ENCODE measurements around the gene CSNK1A1.
"Not testable (repeated sequence)": the region's sequence is repeated elsewhere in the genome, so short reads cannot be mapped to it uniquely, and the experiment has no call there.

Gene CSNK1A1

GRCh38 chr5:149551227-149552037 is at the start of gene CSNK1A1:
CSNK1A1 (minus strand) TSS chr5:149551439; CDS start chr5:149550964, 475 bp downstream.
- peak within 1 kb of the TSS; percentile 100 for H3K4me3 ChIP-seq (ENCODE audit: low read length)
- TF ChIP-seq CTCF (IDR thresholded peaks at IDR 0.05; ENCODE audit: insufficient read depth, low read depth, low read length, missing control alignments), result peak; percentile 95
- DNase-seq (ENCODE audit: low read depth), result peak; percentile 99

DNA sequence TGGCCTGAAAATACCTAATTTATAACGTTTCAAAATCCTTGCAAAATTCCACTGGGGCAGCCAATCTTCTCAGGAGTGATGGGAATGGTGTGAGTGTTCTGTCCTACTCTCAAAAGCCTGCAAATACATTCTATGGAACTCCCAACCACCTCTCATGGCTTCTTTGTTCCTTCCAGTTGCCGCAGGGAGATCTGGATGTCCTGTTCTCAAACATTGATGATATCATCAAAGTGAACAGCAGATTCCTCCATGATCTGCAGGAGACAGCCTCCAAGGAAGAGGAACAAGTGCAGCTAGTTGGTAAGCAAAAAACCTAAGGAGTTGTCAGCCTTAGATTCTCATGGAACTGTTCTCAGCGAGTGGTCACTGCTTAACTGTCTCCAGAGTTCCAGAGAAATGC is 49.7 kb upstream of the CSNK1A1 start:
- TF ChIP-seq CTCF (IDR thresholded peaks at IDR 0.05; ENCODE audit: insufficient read depth, low read depth, low read length, missing control alignments), result no peak
- H3K4me3 ChIP-seq (ENCODE audit: low read length), result no peak overlapping the region
- DNase-seq (ENCODE audit: low read depth), result no peak

DNA sequence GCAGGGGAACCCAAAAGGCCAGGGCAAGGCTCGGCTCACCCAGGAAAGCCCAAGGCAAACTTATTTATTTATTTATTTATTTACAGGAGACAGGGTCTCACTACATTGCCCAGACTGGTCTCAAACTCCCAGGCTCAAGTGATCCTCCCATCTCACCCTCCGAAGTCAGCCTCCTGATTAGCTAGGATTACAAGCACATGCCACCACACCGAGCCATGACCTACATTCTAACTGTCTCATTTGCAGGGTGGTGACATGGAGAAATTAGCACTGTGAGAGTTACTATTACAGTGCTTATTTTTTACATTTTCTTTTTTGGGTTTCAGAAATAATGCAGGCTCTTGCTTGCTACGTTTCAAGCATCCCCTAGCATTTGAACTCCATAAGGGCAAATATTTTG is 48.1 kb upstream of the CSNK1A1 start:
- no peak overlapping the region for H3K4me3 ChIP-seq (ENCODE audit: low read length)
- no peak for DNase-seq (ENCODE audit: low read depth)

GRCh38 chr5:149598966-149599365 is 47.7 kb upstream of the CSNK1A1 start:
- DNase-seq (ENCODE audit: low read depth), result no peak
- no peak overlapping the region for H3K4me3 ChIP-seq (ENCODE audit: low read length)
- TF ChIP-seq CTCF (IDR thresholded peaks at IDR 0.05; ENCODE audit: insufficient read depth, low read depth, low read length, missing control alignments), result no peak

More for the DNA sequence above, 48.1 kb upstream of the CSNK1A1 start:
- no peak for TF ChIP-seq CTCF (IDR thresholded peaks at IDR 0.05; ENCODE audit: insufficient read depth, low read depth, low read length, missing control alignments)

DNA sequence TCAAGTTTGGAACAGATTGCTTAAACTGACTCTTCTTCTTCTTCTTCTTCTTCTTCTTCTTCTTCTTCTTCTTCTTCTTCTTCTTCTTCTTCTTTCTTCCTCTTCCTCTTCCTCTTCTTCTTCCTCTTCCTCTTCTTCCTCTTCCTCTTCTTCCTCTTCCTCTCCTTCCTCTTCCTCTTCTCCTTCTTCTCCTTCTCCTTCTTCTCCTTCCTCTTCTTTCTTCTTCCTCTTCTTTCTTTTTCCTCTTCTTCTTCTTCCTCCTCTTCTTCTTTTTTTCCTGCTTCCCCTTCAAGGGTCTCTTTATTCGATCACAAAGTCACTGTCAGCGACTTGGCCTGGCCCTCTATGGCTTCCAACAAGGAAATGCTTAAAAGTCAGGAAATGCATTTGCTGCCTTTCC is 47.0 kb upstream of the CSNK1A1 start:
- H3K4me3 ChIP-seq (ENCODE audit: low read length); DNase-seq (ENCODE audit: low read depth): not testable (repeated sequence)

DNA sequence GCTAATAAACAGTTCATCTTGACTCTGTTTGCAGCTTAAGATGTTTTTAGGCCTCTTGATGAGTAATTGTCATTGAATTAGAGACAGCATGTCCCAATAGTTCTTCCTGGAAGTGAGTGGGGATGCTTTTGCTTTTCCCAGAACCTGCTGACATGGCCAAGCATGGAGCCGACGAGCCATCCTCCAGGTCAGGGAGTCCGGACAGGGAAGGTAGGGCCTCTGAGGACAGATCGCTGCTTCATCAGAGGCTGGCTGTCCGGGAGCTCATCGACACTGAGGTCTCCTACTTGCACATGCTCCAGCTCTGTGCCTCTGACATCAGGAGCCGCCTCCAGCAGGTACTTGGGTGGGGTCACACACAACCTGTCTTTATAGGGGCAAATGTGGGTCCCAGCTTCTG is 46.4 kb upstream of the CSNK1A1 start:
- DNase-seq (ENCODE audit: low read depth), result no peak
- no peak for TF ChIP-seq CTCF (IDR thresholded peaks at IDR 0.05; ENCODE audit: insufficient read depth, low read depth, low read length, missing control alignments)

DNA sequence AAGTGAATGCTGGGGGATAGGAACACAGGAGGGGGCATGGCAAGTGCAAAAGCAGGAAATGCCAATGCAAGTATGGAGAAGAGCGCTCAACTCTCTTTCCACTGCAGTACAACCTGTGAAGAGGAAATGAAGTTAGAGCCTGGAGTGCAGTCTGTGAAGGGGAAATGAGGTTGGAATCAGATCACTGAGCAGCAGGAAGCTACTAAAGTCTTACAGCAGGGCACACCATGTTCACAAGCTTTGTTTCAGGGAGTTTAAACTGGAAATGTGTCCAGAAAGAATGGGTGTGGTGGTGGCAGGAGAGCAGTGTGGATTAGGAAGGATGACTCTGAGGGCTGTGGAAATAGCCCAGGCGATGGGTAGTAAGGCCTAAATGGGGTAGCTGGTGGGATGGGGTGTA is 45.5 kb upstream of the CSNK1A1 start:
- H3K4me3 ChIP-seq (ENCODE audit: low read length), result no peak overlapping the region
- no peak for DNase-seq (ENCODE audit: low read depth)
- TF ChIP-seq CTCF (IDR thresholded peaks at IDR 0.05; ENCODE audit: insufficient read depth, low read depth, low read length, missing control alignments), result no peak

More for the DNA sequence above, 46.4 kb upstream of the CSNK1A1 start:
- H3K4me3 ChIP-seq (ENCODE audit: low read length), result no peak overlapping the region

DNA sequence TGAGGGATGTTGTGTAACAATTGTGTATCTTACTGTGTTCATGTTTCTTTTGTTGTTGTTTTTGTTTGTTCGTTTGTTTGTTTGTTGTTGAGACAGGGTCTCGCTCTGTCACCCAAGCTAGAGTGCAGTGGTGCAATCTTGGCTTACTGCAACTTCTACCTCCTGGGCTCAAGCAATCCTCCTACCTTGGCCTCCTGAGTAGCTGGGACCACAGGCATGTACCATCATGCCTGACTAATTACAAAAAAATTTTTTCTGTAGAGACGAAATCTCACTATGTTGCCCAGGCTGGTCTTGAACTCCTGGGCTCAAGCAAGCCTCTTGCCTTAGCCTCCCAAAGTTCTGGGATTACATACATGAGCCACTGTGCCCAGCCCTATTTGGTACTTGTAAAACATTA is 43.9 kb upstream of the CSNK1A1 start:
- not testable (repeated sequence) for DNase-seq (ENCODE audit: low read depth); H3K4me3 ChIP-seq (ENCODE audit: low read length)

Measured in epithelial cell of esophagus (primary cell).